Measurements from ENCODE around the gene CSRP1. TPM values are rescaled to one million over a fixed set of nuclear protein-coding genes. Genes with fewer than 3 reads are reported as not detected.

Gene CSRP1
- total RNA-seq, 1 experiment from 2014 or later: 14.3 TPM

DNA sequence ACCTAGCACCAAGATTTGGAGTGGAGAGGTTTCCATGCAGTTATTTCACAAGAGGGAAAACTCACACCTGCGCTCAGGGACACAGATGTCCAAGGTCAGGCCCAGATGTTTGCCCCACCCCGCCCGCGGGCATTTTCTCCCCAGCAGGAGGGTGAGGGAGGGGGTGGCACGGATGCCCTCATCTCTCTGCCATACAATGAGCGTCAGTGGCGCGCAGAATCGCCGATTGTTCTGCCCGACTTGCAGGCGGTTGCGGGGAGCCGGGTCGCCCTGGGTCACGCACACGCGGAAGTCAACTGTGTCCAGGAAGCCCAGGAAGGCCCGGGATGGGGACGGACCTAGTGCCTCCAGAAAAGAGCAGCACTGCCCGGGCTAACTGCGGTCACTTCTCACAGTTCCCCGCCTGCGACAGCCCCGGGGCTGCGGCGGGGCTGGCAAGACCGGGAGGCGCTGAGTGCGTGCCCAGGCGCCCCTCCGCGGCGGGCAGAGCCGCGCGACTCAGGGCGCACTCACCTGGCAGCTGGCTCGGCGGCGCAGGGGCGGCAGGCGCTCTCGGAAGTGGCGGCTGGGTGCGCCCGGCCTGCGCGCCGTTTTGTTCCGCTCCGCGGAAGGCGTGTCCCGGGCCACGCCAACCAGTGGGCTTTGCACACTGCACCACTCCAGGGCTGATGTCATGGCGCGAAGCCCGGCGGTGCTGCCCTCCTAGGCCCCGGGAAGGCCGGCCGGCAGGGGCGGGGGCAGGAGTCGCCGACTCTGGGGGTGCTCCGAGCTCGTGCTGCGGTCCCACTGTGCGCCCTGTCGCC, at the start of gene CSRP1 (continued):
- peak; percentile 54 for TF ChIP-seq ETV6 (CRISPR knock-in tag; IDR thresholded peaks at IDR 0.05)
- no peak for TF ChIP-seq ZNF416 (CRISPR knock-in tag; IDR thresholded peaks at IDR 0.05)
- TF ChIP-seq, protein P1, sequence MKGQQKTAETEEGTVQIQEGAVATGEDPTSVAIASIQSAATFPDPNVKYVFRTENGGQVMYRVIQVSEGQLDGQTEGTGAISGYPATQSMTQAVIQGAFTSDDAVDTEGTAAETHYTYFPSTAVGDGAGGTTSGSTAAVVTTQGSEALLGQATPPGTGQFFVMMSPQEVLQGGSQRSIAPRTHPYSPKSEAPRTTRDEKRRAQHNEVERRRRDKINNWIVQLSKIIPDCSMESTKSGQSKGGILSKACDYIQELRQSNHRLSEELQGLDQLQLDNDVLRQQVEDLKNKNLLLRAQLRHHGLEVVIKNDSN (CRISPR knock-in tag; IDR thresholded peaks at IDR 0.05): no peak
- TF ChIP-seq, protein P2, sequence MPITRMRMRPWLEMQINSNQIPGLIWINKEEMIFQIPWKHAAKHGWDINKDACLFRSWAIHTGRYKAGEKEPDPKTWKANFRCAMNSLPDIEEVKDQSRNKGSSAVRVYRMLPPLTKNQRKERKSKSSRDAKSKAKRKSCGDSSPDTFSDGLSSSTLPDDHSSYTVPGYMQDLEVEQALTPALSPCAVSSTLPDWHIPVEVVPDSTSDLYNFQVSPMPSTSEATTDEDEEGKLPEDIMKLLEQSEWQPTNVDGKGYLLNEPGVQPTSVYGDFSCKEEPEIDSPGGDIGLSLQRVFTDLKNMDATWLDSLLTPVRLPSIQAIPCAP (CRISPR knock-in tag; IDR thresholded peaks at IDR 0.05): no peak
- TF ChIP-seq, protein P3, sequence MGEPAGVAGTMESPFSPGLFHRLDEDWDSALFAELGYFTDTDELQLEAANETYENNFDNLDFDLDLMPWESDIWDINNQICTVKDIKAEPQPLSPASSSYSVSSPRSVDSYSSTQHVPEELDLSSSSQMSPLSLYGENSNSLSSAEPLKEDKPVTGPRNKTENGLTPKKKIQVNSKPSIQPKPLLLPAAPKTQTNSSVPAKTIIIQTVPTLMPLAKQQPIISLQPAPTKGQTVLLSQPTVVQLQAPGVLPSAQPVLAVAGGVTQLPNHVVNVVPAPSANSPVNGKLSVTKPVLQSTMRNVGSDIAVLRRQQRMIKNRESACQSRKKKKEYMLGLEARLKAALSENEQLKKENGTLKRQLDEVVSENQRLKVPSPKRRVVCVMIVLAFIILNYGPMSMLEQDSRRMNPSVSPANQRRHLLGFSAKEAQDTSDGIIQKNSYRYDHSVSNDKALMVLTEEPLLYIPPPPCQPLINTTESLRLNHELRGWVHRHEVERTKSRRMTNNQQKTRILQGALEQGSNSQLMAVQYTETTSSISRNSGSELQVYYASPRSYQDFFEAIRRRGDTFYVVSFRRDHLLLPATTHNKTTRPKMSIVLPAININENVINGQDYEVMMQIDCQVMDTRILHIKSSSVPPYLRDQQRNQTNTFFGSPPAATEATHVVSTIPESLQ (CRISPR knock-in tag; IDR thresholded peaks at IDR 0.05): no peak
- TF ChIP-seq ZNF396 (CRISPR knock-in tag; IDR thresholded peaks at IDR 0.05; ENCODE audit: borderline replicate concordance): no peak
- no peak for TF ChIP-seq TCF7 (CRISPR knock-in tag; IDR thresholded peaks at IDR 0.05; ENCODE audit: low read depth)
- TF ChIP-seq, protein P4, sequence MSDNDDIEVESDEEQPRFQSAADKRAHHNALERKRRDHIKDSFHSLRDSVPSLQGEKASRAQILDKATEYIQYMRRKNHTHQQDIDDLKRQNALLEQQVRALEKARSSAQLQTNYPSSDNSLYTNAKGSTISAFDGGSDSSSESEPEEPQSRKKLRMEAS (CRISPR knock-in tag; IDR thresholded peaks at IDR 0.05): peak; percentile 85
- TF ChIP-seq, protein P5, sequence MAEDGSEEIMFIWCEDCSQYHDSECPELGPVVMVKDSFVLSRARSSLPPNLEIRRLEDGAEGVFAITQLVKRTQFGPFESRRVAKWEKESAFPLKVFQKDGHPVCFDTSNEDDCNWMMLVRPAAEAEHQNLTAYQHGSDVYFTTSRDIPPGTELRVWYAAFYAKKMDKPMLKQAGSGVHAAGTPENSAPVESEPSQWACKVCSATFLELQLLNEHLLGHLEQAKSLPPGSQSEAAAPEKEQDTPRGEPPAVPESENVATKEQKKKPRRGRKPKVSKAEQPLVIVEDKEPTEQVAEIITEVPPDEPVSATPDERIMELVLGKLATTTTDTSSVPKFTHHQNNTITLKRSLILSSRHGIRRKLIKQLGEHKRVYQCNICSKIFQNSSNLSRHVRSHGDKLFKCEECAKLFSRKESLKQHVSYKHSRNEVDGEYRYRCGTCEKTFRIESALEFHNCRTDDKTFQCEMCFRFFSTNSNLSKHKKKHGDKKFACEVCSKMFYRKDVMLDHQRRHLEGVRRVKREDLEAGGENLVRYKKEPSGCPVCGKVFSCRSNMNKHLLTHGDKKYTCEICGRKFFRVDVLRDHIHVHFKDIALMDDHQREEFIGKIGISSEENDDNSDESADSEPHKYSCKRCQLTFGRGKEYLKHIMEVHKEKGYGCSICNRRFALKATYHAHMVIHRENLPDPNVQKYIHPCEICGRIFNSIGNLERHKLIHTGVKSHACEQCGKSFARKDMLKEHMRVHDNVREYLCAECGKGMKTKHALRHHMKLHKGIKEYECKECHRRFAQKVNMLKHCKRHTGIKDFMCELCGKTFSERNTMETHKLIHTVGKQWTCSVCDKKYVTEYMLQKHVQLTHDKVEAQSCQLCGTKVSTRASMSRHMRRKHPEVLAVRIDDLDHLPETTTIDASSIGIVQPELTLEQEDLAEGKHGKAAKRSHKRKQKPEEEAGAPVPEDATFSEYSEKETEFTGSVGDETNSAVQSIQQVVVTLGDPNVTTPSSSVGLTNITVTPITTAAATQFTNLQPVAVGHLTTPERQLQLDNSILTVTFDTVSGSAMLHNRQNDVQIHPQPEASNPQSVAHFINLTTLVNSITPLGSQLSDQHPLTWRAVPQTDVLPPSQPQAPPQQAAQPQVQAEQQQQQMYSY (CRISPR knock-in tag; IDR thresholded peaks at IDR 0.05): 0 out of 2 replicates have a peak, but pooled peaks have one; percentile 20
- no peak for TF ChIP-seq NFATC4 (CRISPR knock-in tag; IDR thresholded peaks at IDR 0.05)
- no peak for TF ChIP-seq ZBTB21 (CRISPR knock-in tag; IDR thresholded peaks at IDR 0.05; ENCODE audit: borderline replicate concordance)

DNA sequence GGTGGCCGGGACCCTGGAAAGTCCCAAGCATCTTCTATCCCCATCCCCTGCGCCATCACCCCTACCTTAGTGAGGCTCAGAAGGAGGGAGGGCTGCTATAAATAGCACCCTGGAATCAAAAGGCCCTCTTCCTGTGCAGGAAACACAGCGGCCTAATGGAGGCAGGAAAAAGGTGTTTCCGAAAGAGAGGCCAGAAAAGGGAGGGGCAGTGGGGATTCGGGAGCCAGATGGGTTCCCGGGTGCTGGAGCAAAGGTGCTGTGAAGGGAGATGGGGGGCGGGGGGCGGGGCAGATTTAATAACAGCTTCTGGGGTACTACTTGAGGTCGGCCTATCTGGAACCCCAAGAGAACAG, 48.6 kb upstream of the CSRP1 start:
- H3K27ac Mint-ChIP-seq: no peak overlapping the region
- DNase-seq (ENCODE audit: low spot score) (no peak), ATAC-seq (no peak)
- no peaks in the 10 kb centered on the region for H3K36me3 Mint-ChIP-seq
- H3K27me3 Mint-ChIP-seq (ENCODE audit: low read depth): peaks cover 9% of the 10 kb centered on the region
- TF ChIP-seq ZNF121 (CRISPR knock-in tag; IDR thresholded peaks at IDR 0.05) (no peak), ZNF423 (CRISPR knock-in tag; IDR thresholded peaks at IDR 0.05) (no peak), IRF2 (CRISPR knock-in tag; IDR thresholded peaks at IDR 0.05; ENCODE audit: borderline replicate concordance, low read depth) (no peak), ETV6 (CRISPR knock-in tag; IDR thresholded peaks at IDR 0.05) (no peak)
- TF ChIP-seq, protein P6, sequence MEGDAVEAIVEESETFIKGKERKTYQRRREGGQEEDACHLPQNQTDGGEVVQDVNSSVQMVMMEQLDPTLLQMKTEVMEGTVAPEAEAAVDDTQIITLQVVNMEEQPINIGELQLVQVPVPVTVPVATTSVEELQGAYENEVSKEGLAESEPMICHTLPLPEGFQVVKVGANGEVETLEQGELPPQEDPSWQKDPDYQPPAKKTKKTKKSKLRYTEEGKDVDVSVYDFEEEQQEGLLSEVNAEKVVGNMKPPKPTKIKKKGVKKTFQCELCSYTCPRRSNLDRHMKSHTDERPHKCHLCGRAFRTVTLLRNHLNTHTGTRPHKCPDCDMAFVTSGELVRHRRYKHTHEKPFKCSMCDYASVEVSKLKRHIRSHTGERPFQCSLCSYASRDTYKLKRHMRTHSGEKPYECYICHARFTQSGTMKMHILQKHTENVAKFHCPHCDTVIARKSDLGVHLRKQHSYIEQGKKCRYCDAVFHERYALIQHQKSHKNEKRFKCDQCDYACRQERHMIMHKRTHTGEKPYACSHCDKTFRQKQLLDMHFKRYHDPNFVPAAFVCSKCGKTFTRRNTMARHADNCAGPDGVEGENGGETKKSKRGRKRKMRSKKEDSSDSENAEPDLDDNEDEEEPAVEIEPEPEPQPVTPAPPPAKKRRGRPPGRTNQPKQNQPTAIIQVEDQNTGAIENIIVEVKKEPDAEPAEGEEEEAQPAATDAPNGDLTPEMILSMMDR (IDR thresholded peaks at IDR 0.05): no peak
- peaks cover 17% of the 10 kb centered on the region for H3K4me1 Mint-ChIP-seq
- no peaks in the 10 kb centered on the region for H3K9me3 Mint-ChIP-seq
- no peak overlapping the region for H3K4me3 Mint-ChIP-seq
- ChIA-PET CTCF (interaction anchor here (0.6 to 3.6 kb wide), 3 partner anchors 9 to 740 kb away, joined by 3 to 14 read pairs (median 3); no protein-coding TSS in a partner anchor), POLR2A (no interaction called here)
